B cell (primary cell): ENCODE results near the gene CDC42SE2.

Experiments used
- EZH2 ChIP-seq: IDR thresholded peaks from 2 replicates; pipeline ENCODE4 v1.6.1; 2012; ENCODE audit warnings: borderline replicate concordance, low read depth, mild to moderate bottlenecking, moderate library complexity, low read length; ENCODE audit not compliant: insufficient read depth, poor library complexity, severe bottlenecking
- TF ChIP-seq, protein P1 (sequence below): fragments of 200-600 bp; IDR thresholded peaks from one replicate; pipeline ENCODE4 v1.8.0; 2022; ENCODE audit warnings: antibody characterized with exemption, mild to moderate bottlenecking

DNA sequence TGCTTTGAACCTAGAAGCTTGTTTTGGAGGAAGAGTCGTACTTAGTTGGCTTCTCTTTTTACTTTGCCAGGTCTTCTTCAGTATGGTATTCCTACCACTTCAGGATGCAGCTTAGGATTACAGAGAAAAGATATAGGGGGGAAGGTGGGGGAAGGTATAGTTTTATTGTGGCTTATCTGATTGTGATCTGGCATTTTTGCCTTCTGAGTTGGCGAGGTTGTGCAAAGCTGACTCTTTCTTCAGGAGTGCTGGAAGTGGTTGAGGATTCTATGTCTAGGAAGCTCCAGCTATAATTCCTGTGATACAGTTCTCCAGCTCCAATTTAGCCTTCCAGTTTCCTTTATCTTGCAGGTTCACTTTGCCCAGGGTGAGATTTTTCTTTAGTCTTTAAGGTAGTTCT is 7.0 kb downstream of the CDC42SE2 start:
- TF ChIP-seq, protein P1, sequence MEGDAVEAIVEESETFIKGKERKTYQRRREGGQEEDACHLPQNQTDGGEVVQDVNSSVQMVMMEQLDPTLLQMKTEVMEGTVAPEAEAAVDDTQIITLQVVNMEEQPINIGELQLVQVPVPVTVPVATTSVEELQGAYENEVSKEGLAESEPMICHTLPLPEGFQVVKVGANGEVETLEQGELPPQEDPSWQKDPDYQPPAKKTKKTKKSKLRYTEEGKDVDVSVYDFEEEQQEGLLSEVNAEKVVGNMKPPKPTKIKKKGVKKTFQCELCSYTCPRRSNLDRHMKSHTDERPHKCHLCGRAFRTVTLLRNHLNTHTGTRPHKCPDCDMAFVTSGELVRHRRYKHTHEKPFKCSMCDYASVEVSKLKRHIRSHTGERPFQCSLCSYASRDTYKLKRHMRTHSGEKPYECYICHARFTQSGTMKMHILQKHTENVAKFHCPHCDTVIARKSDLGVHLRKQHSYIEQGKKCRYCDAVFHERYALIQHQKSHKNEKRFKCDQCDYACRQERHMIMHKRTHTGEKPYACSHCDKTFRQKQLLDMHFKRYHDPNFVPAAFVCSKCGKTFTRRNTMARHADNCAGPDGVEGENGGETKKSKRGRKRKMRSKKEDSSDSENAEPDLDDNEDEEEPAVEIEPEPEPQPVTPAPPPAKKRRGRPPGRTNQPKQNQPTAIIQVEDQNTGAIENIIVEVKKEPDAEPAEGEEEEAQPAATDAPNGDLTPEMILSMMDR: no peak
- no peak for TF ChIP-seq EZH2
